AG04449 (cell line): ENCODE results near the gene TMEM271.
"Not testable (repeated sequence)": the region's sequence is repeated elsewhere in the genome, so short reads cannot be mapped to it uniquely, and the experiment has no call there.

Experiments used
- CTCF ChIA-PET: fragments of 350-600 bp; formaldehyde crosslinking; extraction: SDS; loops from one replicate; lab custom pipeline; 2021; ENCODE audit warnings: antibody characterized with exemption; lab: Yijun Ruan, JAX
- POLR2A ChIA-PET: fragments of 400-600, 350-600 bp; formaldehyde crosslinking; extraction: SDS; loops from one replicate; lab custom pipeline; 2020; ENCODE audit warnings: antibody characterized with exemption, inconsistent platforms; lab: Yijun Ruan, JAX
- DNase-seq: peaks from one replicate; pipeline ENCODE4 v3.0.0-alpha.2; 2010; ENCODE audit warnings: low read depth, low spot score
- H3K4me3 ChIP-seq: 2 replicates; pipeline ENCODE4 v1.5.1; 2011; ENCODE audit warnings: low read depth, mild to moderate bottlenecking, control low read depth, low read length
- CTCF ChIP-seq: IDR thresholded peaks from one replicate; pipeline ENCODE4 v1.5.1; 2011; ENCODE audit warnings: mild to moderate bottlenecking, moderate library complexity, low read length, control low read depth, inconsistent platforms; ENCODE audit not compliant: insufficient read depth; ENCODE audit errors: missing control alignments

Gene TMEM271

GRCh38 chr4:600850-601515 lies 24.9 kb upstream of the TMEM271 start:
- POLR2A ChIA-PET: no interaction called here
- CTCF ChIA-PET: no interaction called here
- DNase-seq: no peak
- H3K4me3 ChIP-seq: no peak overlapping the region
- no peak for TF ChIP-seq CTCF

GRCh38 chr4:600166-600565 lies 24.1 kb upstream of the TMEM271 start:
- POLR2A ChIA-PET: no interaction called here
- DNase-seq: no peak
- H3K4me3 ChIP-seq: no peak overlapping the region
- TF ChIP-seq CTCF: no peak
- CTCF ChIA-PET: no interaction called here

- POLR2A ChIA-PET: no interaction called here
- no peak for DNase-seq
- CTCF ChIA-PET: no interaction called here
These were observed 22.8 kb upstream of the TMEM271 start for GRCh38 chr4:598925-599324.

GRCh38 chr4:592825-593520 lies 16.9 kb upstream of the TMEM271 start:
- no peak overlapping the region for H3K4me3 ChIP-seq
- ChIA-PET CTCF (no interaction called here), POLR2A (no interaction called here)
- DNase-seq: no peak
- TF ChIP-seq CTCF: no peak

More at GRCh38 chr4:598925-599324, 22.8 kb upstream of the TMEM271 start:
- no peak overlapping the region for H3K4me3 ChIP-seq
- no peak for TF ChIP-seq CTCF

- POLR2A ChIA-PET, H3K4me3 ChIP-seq, DNase-seq, CTCF ChIA-PET: not testable (repeated sequence)
These were observed 16.1 kb upstream of the TMEM271 start for GRCh38 chr4:592178-592577.

- DNase-seq: no peak
- ChIA-PET CTCF (no interaction called here), POLR2A (no interaction called here)
- no peak overlapping the region for H3K4me3 ChIP-seq
- no peak for TF ChIP-seq CTCF
These were observed 14.3 kb upstream of the TMEM271 start for GRCh38 chr4:590313-590841.
